Sigmoid colon (tissue), 4 donors: ENCODE measurements around the gene BRINP1.

ENCODE experiments used
- CTCF ChIP-seq, 4 experiments: fragments of 450-650 bp in 3 of 4; fragments of 200-600 bp in 1 of 4; IDR thresholded peaks; one replicate each; pipeline ENCODE4 v1.5.1; 2016 to 2019; ENCODE audit warnings: antibody characterized with exemption in 4 of 4, mild to moderate bottlenecking in 3 of 4, moderate library complexity in 2 of 4
- POLR2AphosphoS5 ChIP-seq, 4 donors: sonication (generic); formaldehyde crosslinking; IDR thresholded peaks; one replicate each; pipeline ENCODE4 v1.6.1; 2017; ENCODE audit warnings: antibody characterized with exemption in 4 of 4

- no peak for TF ChIP-seq CTCF (IDR thresholded peaks at IDR 0.05)
- no peak for TF ChIP-seq POLR2AphosphoS5 (IDR thresholded peaks at IDR 0.05)
Measured at GRCh38 chr9:119304555-119304954, 64.7 kb downstream of the BRINP1 start.
